ENCODE results near the gene CTXND1. TPM values are rescaled to one million over a fixed set of nuclear protein-coding genes. Genes with fewer than 3 reads are reported as not detected.

The CTXND1 gene
- total and polyA plus RNA-seq, 5 donors: 0.29 to 3.9 (median 0.53) TPM

DNA sequence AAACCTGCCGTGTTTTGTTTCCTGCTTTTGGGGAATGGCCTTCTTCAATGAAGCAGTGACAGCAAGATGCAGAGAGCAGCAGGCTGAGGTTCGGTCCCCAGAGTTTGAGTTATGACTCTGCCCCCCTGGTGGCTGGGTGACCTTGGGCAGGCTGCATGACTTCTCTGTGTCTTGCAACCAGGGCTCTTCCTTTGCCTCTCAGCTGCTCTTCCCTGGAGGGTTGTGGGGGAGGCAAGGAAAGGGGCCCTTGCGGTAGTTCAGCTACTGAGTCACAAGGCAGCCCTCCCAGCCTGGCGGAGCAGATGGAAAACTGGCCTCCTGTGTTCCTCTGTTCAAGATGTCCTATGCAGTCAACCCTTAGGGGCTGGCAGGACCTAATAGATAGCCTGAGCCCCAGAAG is 17.1 kb downstream of the CTXND1 start:
- H3K27ac ChIP-seq (ENCODE audit: low read length): no peak overlapping the region
- 63% methylated on average over 4 of the region's 4 CpGs for WGBS
- intact Hi-C loops (cut with DNase I): no loop called here
- no peaks in the 10 kb centered on the region for H3K9me3 ChIP-seq (ENCODE audit: control insufficient read depth, low read length)
- H3K4me1 ChIP-seq (ENCODE audit: control insufficient read depth, insufficient read depth, low read length): no peaks in the 10 kb centered on the region
- peak in 2 of 3 donors; percentile 16 to 62 for DNase-seq
- ATAC-seq: no peak
- no peak overlapping the region for H3K4me3 ChIP-seq (ENCODE audit: low read length)
- no peaks in the 10 kb centered on the region for H3K27me3 ChIP-seq (ENCODE audit: control insufficient read depth, insufficient read depth)

DNA sequence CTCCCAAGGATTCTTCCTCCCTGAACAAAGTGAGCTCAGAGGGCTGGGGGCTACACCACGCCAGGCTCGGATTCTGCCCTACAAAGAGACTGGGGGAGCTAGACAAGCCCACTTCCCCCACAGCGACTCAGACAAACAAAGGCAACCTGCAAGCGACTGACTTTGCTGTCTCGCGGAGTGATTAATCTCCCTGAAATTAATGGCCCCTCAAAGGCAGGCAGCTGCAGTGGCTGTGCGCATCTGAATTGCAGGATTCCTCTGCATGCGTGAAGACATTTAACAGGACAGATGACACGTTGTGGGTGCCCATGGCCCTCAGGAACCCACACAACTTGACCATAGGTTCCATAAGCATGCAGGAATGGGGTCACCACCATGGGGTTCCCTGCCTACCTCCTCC is 18.4 kb downstream of the CTXND1 start:
- no peaks in the 10 kb centered on the region for H3K9me3 ChIP-seq (ENCODE audit: control insufficient read depth, low read length)
- no peak for ATAC-seq
- intact Hi-C loops (cut with DNase I): no loop called here
- WGBS: 65% methylated on average over 9 of the region's 9 CpGs
- DNase-seq: no peak
- H3K4me3 ChIP-seq (ENCODE audit: low read length): no peak overlapping the region
- no peak overlapping the region for H3K27ac ChIP-seq (ENCODE audit: low read length)
- H3K4me1 ChIP-seq (ENCODE audit: control insufficient read depth, insufficient read depth, low read length): no peaks in the 10 kb centered on the region
- no peaks in the 10 kb centered on the region for H3K27me3 ChIP-seq (ENCODE audit: control insufficient read depth, insufficient read depth)

DNA sequence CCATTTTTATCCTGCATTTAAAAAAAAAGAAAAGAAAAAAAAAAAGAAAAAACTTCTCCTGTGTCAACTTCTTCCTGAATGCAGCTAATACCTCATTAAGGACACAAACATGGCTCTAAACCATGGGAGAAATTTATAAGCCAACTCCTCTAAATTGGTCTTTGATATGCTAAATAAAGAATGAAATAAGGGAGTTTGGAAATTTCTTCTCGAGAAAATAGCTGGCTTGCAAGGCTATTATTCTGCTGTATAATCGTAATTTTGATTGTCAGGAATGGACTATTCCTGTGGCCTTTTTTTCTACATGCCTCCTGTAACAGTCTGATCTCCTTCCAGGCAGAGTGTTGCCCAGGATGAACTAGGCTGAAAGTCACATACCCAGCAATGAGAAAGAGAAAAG is 20.6 kb downstream of the CTXND1 start:
- ATAC-seq (no peak), DNase-seq (no peak)
- no peak overlapping the region for H3K4me3 ChIP-seq (ENCODE audit: low read length)
- 63% methylated on average over 2 of the region's 2 CpGs for WGBS
- no peaks in the 10 kb centered on the region for H3K27me3 ChIP-seq (ENCODE audit: control insufficient read depth, insufficient read depth)
- H3K9me3 ChIP-seq (ENCODE audit: control insufficient read depth, low read length): no peaks in the 10 kb centered on the region
- no peak overlapping the region for H3K27ac ChIP-seq (ENCODE audit: low read length)
- H3K4me1 ChIP-seq (ENCODE audit: control insufficient read depth, insufficient read depth, low read length): no peaks in the 10 kb centered on the region
- intact Hi-C loops (cut with DNase I): no loop called here

DNA sequence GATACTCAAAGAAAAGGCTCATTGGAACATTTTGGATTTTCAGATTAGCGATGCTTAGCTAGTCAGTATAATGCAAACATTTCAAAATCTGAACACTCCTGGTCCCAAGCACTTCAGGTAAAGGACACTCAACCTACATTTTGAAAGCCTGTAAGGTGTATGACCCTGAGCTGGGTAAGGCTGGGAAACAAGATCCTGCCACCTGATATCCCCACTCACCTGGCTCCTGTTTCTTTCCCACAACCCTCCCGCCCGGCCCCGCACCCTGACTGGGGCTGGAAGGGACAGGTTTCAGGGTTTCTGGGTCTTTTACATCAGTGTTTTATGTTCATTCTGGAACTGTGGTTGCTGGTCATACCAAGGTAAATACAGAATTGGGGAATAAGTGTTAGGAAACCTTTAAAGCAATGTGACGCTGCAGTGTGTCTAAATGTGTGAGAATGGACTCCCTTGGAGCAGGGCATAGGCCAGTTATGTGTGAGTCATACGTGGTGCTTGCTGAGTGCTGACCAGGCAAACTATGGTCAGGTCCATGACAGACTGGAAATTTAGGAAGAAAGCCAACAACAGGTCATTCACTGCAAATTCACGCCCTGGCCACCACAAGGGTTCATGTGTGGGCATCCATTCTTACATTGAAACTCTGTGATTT is 22.9 kb downstream of the CTXND1 start:
- ATAC-seq: no peak
- no peak for DNase-seq
- Histone ChIP-seq H3K27ac (ENCODE audit: low read length) (no peak overlapping the region), H3K4me1 (ENCODE audit: control insufficient read depth, insufficient read depth, low read length) (no peaks in the 10 kb centered on the region), H3K27me3 (ENCODE audit: control insufficient read depth, insufficient read depth) (no peaks in the 10 kb centered on the region), H3K9me3 (ENCODE audit: control insufficient read depth, low read length) (no peaks in the 10 kb centered on the region), H3K4me3 (ENCODE audit: low read length) (no peak overlapping the region)
- WGBS: 85% methylated on average over 7 of the region's 7 CpGs
- intact Hi-C loops (cut with DNase I): no loop called here

DNA sequence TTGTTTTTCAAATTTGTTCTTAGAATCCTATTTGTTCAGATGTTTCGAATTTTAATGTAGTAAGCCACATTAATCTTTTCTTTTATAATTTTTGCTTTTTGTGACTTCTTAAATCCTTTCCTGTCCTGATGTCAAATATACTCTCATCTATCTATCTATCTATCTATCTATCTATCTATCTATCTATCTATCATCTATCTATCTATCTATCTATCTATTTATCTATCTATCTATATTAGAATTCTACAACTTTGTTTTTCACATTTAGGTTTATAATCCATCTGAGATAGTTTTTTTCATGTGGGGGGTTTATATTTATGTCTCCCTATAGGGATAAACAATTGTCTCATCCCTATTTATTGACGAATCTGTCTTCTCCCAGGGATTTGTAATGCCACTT is 32.1 kb downstream of the CTXND1 start:
- Histone ChIP-seq H3K27me3 (ENCODE audit: control insufficient read depth, insufficient read depth) (no peaks in the 10 kb centered on the region), H3K9me3 (ENCODE audit: control insufficient read depth, low read length) (no peaks in the 10 kb centered on the region), H3K4me3 (ENCODE audit: low read length) (no peak overlapping the region), H3K4me1 (ENCODE audit: control insufficient read depth, insufficient read depth, low read length) (no peaks in the 10 kb centered on the region), H3K27ac (ENCODE audit: low read length) (no peak overlapping the region)
- 89% methylated on average over 2 of the region's 2 CpGs for WGBS
- intact Hi-C loops (cut with DNase I): no loop called here
- no peak for ATAC-seq
- no peak for DNase-seq

DNA sequence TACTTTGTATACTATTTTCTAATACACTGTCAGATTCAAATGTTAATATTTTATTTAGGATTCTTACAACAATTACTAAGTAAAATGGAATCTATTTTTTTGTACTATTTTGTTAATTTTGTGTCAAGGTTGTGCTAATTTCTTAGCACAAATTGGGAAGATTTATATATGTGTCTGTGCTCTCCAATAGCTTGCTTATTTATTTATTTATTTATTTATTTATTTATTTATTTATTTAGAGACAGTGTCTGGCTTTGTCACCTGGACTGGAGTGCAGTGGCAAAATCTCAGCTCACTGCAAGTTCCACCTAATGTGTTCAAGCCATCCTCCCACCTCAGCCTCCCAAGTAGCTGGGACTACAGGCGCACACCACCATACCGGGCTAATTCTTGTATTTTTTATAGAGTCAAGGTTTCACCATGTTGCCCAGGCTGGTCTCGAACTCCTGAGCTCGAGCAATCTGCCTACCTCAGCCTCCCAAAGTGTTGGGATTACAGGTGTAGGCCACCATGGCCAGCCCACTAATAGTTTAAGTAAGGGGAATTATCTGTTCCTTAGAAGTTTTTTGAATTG is 34.6 kb downstream of the CTXND1 start:
- intact Hi-C loops (cut with DNase I): no loop called here
- H3K9me3 ChIP-seq (ENCODE audit: control insufficient read depth, low read length): no peaks in the 10 kb centered on the region
- H3K27ac ChIP-seq (ENCODE audit: low read length): no peak overlapping the region
- WGBS: 91% methylated on average over 4 of the region's 4 CpGs
- DNase-seq (no peak), ATAC-seq (no peak)
- no peaks in the 10 kb centered on the region for H3K4me1 ChIP-seq (ENCODE audit: control insufficient read depth, insufficient read depth, low read length)
- no peak overlapping the region for H3K4me3 ChIP-seq (ENCODE audit: low read length)
- no peaks in the 10 kb centered on the region for H3K27me3 ChIP-seq (ENCODE audit: control insufficient read depth, insufficient read depth)

DNA sequence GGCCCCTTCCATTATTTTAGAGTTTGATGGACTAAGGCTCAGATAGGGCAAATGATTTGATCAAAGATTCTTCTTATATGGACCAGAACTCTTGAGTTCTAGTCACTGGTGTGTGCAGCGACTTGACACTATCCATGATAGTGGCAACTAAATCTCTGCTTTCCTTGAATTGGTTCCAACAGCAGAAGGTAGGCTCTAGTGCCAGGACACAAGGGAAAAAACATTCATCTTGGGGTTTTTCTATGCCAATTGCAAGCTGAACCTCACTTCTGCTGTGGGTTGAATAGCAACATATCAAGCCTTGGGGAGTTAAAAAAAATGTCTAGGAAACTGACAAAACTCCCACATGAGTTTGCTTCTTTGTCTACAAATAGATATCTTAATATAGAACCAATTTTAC is 35.1 kb downstream of the CTXND1 start:
- WGBS: 94% methylated on average over 1 of the region's 1 CpG
- intact Hi-C loops (cut with DNase I): no loop called here
- DNase-seq (no peak), ATAC-seq (no peak)
- no peaks in the 10 kb centered on the region for H3K27me3 ChIP-seq (ENCODE audit: control insufficient read depth, insufficient read depth)
- H3K27ac ChIP-seq (ENCODE audit: low read length): no peak overlapping the region
- H3K9me3 ChIP-seq (ENCODE audit: control insufficient read depth, low read length): no peaks in the 10 kb centered on the region
- H3K4me3 ChIP-seq (ENCODE audit: low read length): no peak overlapping the region
- H3K4me1 ChIP-seq (ENCODE audit: control insufficient read depth, insufficient read depth, low read length): no peaks in the 10 kb centered on the region

DNA sequence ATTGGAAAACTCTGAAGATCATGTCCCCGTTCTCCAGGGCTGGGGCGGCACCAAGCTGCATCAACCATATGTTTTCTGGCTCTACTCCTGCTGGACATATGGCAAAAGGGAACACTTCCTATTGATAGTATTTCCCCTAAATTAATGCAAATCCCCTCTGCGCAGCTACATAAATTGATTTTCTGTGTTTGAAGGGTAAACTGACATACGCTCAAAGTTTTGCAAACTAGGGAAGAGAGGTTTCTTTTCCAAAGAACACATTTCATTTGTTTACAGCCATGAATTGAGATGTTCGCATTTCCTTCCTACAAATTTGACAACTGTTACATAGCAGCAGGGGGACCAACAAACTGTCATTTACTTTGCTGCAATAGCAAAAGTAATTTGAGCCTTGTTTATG is 35.9 kb downstream of the CTXND1 start:
- WGBS: 90% methylated on average over 5 of the region's 5 CpGs
- Histone ChIP-seq H3K9me3 (ENCODE audit: control insufficient read depth, low read length) (no peaks in the 10 kb centered on the region), H3K4me3 (ENCODE audit: low read length) (no peak overlapping the region), H3K27ac (ENCODE audit: low read length) (no peak overlapping the region), H3K4me1 (ENCODE audit: control insufficient read depth, insufficient read depth, low read length) (no peaks in the 10 kb centered on the region), H3K27me3 (ENCODE audit: control insufficient read depth, insufficient read depth) (no peaks in the 10 kb centered on the region)
- intact Hi-C loops (cut with DNase I): no loop called here
- ATAC-seq (no peak), DNase-seq (no peak)

DNA sequence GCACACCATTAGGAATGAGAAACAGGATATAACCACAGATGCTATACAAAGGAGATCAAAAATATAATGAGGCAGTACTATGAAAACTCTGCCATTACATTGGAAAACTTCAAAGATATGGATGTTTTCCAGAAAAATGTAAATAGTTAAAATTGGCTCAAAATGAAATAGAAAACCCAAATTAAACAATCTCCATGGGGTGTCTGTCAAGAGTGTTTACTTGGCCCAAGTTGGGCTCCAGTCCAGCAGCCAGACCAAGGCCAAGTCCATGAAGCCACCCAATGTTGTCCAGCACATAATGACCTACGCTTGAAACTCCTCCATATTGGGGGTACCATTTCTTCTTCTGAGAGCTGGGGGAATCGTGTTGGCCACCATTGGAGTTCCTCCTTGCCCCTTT is 37.1 kb downstream of the CTXND1 start:
- DNase-seq (no peak), ATAC-seq (no peak)
- H3K27ac ChIP-seq (ENCODE audit: low read length): no peak overlapping the region
- no peaks in the 10 kb centered on the region for H3K27me3 ChIP-seq (ENCODE audit: control insufficient read depth, insufficient read depth)
- intact Hi-C loops (cut with DNase I): no loop called here
- WGBS: 89% methylated on average over 2 of the region's 2 CpGs
- H3K9me3 ChIP-seq (ENCODE audit: control insufficient read depth, low read length): no peaks in the 10 kb centered on the region
- H3K4me3 ChIP-seq (ENCODE audit: low read length): no peak overlapping the region
- no peaks in the 10 kb centered on the region for H3K4me1 ChIP-seq (ENCODE audit: control insufficient read depth, insufficient read depth, low read length)

DNA sequence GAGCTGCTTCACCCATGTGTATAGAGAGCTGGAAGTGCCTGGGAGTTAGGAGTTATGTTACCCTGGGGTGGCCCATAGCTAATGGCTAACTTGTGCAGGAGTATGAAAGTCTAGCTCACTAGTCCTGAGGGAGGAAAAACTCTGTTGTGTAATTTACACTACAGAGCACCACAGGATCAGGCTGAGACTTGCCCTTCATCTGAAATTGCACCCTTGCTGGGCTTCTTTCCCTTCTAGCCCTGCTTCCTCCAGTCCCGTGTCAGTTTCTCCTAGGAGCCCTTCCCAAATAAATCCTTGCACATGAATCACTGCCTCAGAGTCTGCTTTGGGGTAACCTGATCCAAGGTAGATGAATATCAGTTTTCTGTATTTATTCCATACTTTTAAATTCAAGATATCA is 40.0 kb downstream of the CTXND1 start:
- Histone ChIP-seq H3K27me3 (ENCODE audit: control insufficient read depth, insufficient read depth) (no peaks in the 10 kb centered on the region), H3K4me1 (ENCODE audit: control insufficient read depth, insufficient read depth, low read length) (no peaks in the 10 kb centered on the region), H3K9me3 (ENCODE audit: control insufficient read depth, low read length) (no peaks in the 10 kb centered on the region), H3K4me3 (ENCODE audit: low read length) (no peak overlapping the region), H3K27ac (ENCODE audit: low read length) (no peak overlapping the region)
- intact Hi-C loops (cut with DNase I): no loop called here
- DNase-seq (no peak), ATAC-seq (no peak)
- WGBS: 57% methylated on average over 1 of the region's 1 CpG

DNA sequence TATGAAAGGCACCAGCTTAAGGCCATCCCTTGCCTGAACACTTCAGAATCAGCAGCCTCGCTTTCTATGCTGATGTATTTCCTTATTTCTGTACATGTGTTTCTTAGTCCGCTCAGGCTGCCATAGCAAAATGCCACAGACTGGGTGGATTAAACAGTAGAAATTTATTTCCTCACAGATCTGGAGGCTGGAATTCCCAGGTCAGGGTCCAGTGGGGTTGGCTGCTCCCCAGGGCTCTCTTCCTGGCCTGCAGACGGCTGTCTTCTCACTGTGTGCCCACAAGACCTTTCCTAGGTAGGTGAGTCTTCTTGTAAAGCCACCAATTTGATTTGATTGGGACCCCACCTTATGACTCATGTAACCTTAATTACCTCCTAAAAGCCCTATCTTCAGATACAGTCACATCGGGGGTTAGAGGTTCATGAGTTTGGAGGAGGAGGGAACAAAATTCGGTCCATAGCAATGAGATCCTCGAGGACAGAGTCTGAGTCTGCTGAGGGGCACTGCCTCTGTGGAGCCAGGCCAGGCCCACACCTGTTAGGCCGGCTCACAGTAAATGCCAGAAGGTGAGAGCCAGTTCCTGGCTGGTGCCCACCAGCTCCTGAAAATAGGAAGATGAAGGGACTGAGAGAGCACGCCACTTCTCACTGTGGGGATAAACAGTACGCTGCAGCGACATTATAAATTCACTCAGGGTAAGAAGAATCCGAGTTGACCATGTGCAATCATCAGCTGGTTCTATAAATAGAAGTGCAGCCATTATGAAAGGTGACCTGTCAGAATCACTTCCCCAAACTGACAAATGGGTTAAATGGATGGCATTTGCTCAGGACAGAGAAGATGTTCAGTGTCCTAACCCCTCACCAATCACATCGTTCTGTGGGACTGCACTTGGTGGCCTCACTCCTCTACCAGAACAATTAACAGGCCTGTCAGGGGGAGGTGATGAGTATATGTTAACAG is 41.1 kb downstream of the CTXND1 start:
- Histone ChIP-seq H3K4me3 (ENCODE audit: low read length) (no peak overlapping the region), H3K27ac (ENCODE audit: low read length) (no peak overlapping the region), H3K4me1 (ENCODE audit: control insufficient read depth, insufficient read depth, low read length) (no peaks in the 10 kb centered on the region), H3K27me3 (ENCODE audit: control insufficient read depth, insufficient read depth) (no peaks in the 10 kb centered on the region), H3K9me3 (ENCODE audit: control insufficient read depth, low read length) (no peaks in the 10 kb centered on the region)
- DNase-seq (no peak), ATAC-seq (no peak)
- WGBS: 63% methylated on average over 12 of the region's 12 CpGs
- intact Hi-C loops (cut with DNase I): no loop called here
